ENCODE data around the gene CAMSAP2. TPM values are rescaled to one million over a fixed set of nuclear protein-coding genes. Genes with fewer than 3 reads are reported as not detected.

CAMSAP2 gene
- total and polyA plus RNA-seq, 2 of the 4 experiments (the other 2 are of a cell fraction) = 8.3 to 29.4 TPM

GRCh38 chr1:200897259-200897658, 158.6 kb downstream of the CAMSAP2 start:
- Histone ChIP-seq H2AFZ (replicated peaks; ENCODE audit: low read length, poor library complexity) (no peak overlapping the region), H3K27ac (ENCODE audit: insufficient read depth, low read length) (no peak overlapping the region), H3K4ac (ENCODE audit: low read depth, low read length) (no peak overlapping the region), H3K9me3 (ENCODE audit: control insufficient read depth, insufficient read depth, low read length) (no peaks in the 10 kb centered on the region), H2BK120ac (ENCODE audit: low read depth, low read length) (no peak overlapping the region), H4K8ac (ENCODE audit: low read depth in 2 of 2, low read length in 2 of 2) (no peak overlapping the region), H3K79me1 (ENCODE audit: low read depth in 1 of 2, low read length in 2 of 2) (no peaks in the 10 kb centered on the region), H2BK20ac (ENCODE audit: low read depth, low read length) (no peak overlapping the region), H4K20me1 (ENCODE audit: insufficient read depth, low read length) (no peaks in the 10 kb centered on the region; the same call in 1 of the 2 replicates), H3K36me3 (ENCODE audit: control insufficient read depth, insufficient read depth, low read length) (no peaks in the 10 kb centered on the region), H3K56ac (ENCODE audit: extremely low read depth, insufficient read depth, low read length) (no peak overlapping the region), H3K18ac (ENCODE audit: low read depth, low read length) (no peak overlapping the region), H3K9ac (ENCODE audit: low read depth, low read length) (no peak overlapping the region), H3K4me3 (ENCODE audit: insufficient read depth, low read depth, low read length) (no peak overlapping the region), H4K5ac (ENCODE audit: low read depth, low read length) (no peak overlapping the region), H3K14ac (replicated peaks; ENCODE audit: low read depth, low read length) (no peak overlapping the region), H3K27me3 (ENCODE audit: control insufficient read depth, insufficient read depth, low read length) (peaks cover 48% of the 10 kb centered on the region), H3K23ac (ENCODE audit: low read depth, low read length) (no peak overlapping the region), H2BK15ac (ENCODE audit: low read depth, low read length) (no peak overlapping the region), H2AK9ac (replicated peaks; ENCODE audit: low read depth, low read length, poor library complexity) (no peak overlapping the region), H3K9me1 (ENCODE audit: insufficient read depth, low read length) (peaks cover 3% of the 10 kb centered on the region; the same call in 1 of the 2 replicates), H2AK5ac (ENCODE audit: low read depth, low read length) (no peak overlapping the region), H3K4me1 (ENCODE audit: control insufficient read depth, insufficient read depth, low read length) (no peaks in the 10 kb centered on the region), H3K4me2 (ENCODE audit: low read depth, low read length) (no peak overlapping the region), H4K91ac (ENCODE audit: insufficient read depth, low read depth, low read length) (no peak overlapping the region), H2BK5ac (ENCODE audit: low read depth, low read length, poor library complexity, severe bottlenecking) (no peak overlapping the region)
- ATAC-seq (ENCODE audit: low read depth) (no peak), DNase-seq (no peak)
- POLR2A ChIA-PET (ENCODE audit: unreplicated experiment) = no interaction called here
- no CpG with 5 or more reads among the region's 5 CpGs for WGBS, 2 experiments (ENCODE audit: extremely low coverage in 2 of 2, insufficient read length in 1 of 2)
- in situ Hi-C loops (cut with MboI; ENCODE audit: low sequenced_read_pairs) = no loop called here
- BruUV-seq (replicated peaks) = no TSS peak
- CTCF ChIA-PET = interaction anchor here (0.6 kb wide), 1 partner anchor 445 kb away, joined by 3 read pairs; no protein-coding TSS in a partner anchor
- intact Hi-C loops (cut with micrococcal nuclease) = no loop called here
- dilution Hi-C loops (cut with HindIII; ENCODE audit: low sequenced_read_pairs, unreplicated experiment) = no loop called here
- TF ChIP-seq CHD1 (IDR thresholded peaks at IDR 0.05; ENCODE audit: low read depth, low read length) (no peak), RCOR1 (IDR thresholded peaks at IDR 0.05; ENCODE audit: insufficient replicate concordance, low read length) (no peak), CEBPB (IDR thresholded peaks at IDR 0.05; ENCODE audit: low read depth, low read length) (no peak), FOS (IDR thresholded peaks at IDR 0.05; ENCODE audit: low read depth, low read length) (no peak), BHLHE40 (IDR thresholded peaks at IDR 0.05; ENCODE audit: low read depth, low read length) (no peak), MXI1 (IDR thresholded peaks at IDR 0.05; ENCODE audit: borderline replicate concordance, low read depth, low read length) (no peak), MAZ (IDR thresholded peaks at IDR 0.05; ENCODE audit: borderline replicate concordance, low read depth, low read length) (no peak)
- TF ChIP-seq, protein P1, sequence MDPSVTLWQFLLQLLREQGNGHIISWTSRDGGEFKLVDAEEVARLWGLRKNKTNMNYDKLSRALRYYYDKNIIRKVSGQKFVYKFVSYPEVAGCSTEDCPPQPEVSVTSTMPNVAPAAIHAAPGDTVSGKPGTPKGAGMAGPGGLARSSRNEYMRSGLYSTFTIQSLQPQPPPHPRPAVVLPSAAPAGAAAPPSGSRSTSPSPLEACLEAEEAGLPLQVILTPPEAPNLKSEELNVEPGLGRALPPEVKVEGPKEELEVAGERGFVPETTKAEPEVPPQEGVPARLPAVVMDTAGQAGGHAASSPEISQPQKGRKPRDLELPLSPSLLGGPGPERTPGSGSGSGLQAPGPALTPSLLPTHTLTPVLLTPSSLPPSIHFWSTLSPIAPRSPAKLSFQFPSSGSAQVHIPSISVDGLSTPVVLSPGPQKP (IDR thresholded peaks at IDR 0.05; ENCODE audit: borderline replicate concordance, low read depth, low read length) = no peak

All from IMR-90 (cell line).